Stomach smooth muscle (tissue), 2 donors: ENCODE measurements around the gene TUT4.

Experiments used
- H3K27ac ChIP-seq: one replicate; pipeline ENCODE4 v1.7.0; 2013; ENCODE audit warnings: mild to moderate bottlenecking, low read length, inconsistent platforms
- H3K27me3 ChIP-seq, 2 donors: one replicate each; pipeline ENCODE4 v1.7.0; 2013; ENCODE audit warnings: low read length in 2 of 2; ENCODE audit not compliant: insufficient read depth in 2 of 2, control insufficient read depth in 1 of 2
- H3K36me3 ChIP-seq, 2 donors: one replicate each; pipeline ENCODE4 v1.7.0; 2013; ENCODE audit warnings: low read length in 2 of 2; ENCODE audit not compliant: control insufficient read depth in 2 of 2, insufficient read depth in 2 of 2
- H3K4me1 ChIP-seq: one replicate; pipeline ENCODE4 v1.7.0; 2013; ENCODE audit warnings: low read length; ENCODE audit not compliant: control insufficient read depth, insufficient read depth
- H3K4me3 ChIP-seq, 2 donors: one replicate each; pipeline ENCODE4 v1.7.0; 2013; ENCODE audit warnings: low read length in 2 of 2
- H3K9ac ChIP-seq, 2 donors: one replicate each; pipeline ENCODE4 v1.7.0; 2013; ENCODE audit warnings: low read length in 2 of 2, mild to moderate bottlenecking in 1 of 2
- H3K9me3 ChIP-seq, 2 donors: one replicate each; pipeline ENCODE4 v1.7.0; 2013; ENCODE audit warnings: low read length in 2 of 2; ENCODE audit not compliant: control insufficient read depth in 2 of 2
- donor health status: healthy.
- donor health status: Pancreatic carcinoma.

TUT4 gene

DNA sequence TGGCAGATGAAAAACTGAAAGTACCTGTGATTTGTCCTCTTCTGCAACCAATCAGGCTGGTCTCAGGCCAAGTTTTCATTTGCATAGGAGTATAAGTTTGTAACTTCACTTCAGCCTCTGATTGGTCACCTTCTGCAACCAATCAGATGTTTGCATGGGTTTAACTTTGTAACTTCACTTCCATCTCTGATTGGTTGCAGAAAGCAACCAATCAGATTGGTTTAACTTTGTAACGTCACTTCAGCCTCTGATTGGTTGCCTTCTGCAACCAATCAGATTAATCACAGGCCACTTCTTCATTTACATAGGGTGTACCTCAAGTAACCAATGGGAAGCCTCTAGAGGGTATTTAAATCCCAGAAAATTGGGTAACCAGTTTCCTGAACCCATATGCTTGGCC, 18.9 kb upstream of the TUT4 start:
- no peaks in the 10 kb centered on the region for H3K27me3 ChIP-seq

DNA sequence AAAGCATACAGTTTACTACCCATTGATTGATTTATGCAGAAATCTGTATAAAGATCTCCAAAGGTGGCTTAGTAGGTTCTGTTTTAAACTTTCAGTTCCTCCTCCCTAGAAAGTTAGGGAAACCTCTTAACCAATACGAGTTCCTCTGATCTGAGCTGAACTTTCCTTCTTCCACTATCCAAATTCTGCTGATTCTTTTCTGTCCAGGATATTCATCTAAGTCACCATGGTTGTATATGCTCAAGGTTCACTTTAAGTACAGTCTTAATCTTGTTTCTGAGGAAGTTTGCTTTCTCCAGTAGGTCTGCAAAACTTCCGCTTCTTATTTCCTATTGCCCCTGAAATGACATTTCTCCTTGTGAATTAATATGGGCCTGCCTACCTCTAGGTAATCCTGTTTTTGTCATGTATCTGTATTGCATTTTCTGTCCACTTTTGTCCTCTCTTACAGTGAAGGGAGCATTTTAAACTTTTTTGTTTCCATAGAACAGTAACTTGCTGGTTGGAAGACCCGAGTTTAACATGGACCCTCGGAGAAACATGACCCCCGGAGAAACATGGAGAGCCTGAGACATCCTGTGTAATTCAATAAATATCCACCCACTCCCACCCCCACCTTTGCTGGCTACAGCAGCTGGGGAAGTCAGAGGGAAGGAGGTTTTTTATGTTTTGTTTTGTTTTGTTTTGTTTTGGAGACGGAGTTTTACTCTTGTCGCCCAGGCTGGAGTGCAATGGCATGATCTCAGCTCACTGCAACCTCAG, 16.7 kb upstream of the TUT4 start:
- H3K9me3 ChIP-seq = peaks cover 0 to 4% of the 10 kb centered on the region in 2 donors
- no peaks in the 10 kb centered on the region for H3K36me3 ChIP-seq
- H3K4me3 ChIP-seq = no peak overlapping the region
- H3K27ac ChIP-seq = no peak overlapping the region
- H3K4me1 ChIP-seq = no peaks in the 10 kb centered on the region
- no peak overlapping the region for H3K9ac ChIP-seq
- no peaks in the 10 kb centered on the region for H3K27me3 ChIP-seq

More for the DNA sequence above, 18.9 kb upstream of the TUT4 start:
- peaks cover 0 to 4% of the 10 kb centered on the region in 2 donors for H3K9me3 ChIP-seq
- H3K36me3 ChIP-seq = no peaks in the 10 kb centered on the region
- H3K4me1 ChIP-seq = no peaks in the 10 kb centered on the region
- H3K4me3 ChIP-seq = no peak overlapping the region
- H3K27ac ChIP-seq = no peak overlapping the region
- no peak overlapping the region for H3K9ac ChIP-seq

DNA sequence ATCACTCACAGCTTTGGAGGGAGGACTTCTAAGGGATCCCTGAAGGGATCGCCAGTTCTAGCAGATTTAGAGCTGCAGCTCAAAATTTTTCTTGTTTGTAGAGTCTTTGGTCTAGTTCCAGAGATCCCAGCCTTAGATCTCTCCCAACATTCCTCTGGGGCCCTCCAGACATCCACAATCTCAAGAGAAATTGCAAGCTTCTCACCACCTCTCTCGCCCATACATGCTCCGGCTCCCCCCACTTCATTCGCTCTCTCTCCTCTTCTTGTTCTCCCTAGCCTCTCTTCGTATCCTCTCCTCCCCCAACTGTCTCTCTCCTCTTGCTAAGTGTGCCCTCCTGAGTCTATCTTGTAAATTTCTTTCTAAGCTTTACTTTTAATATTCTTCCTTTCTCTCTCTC, 15.1 kb upstream of the TUT4 start:
- Histone ChIP-seq H3K9ac (no peak overlapping the region), H3K4me3 (no peak overlapping the region), H3K9me3 (peaks cover 0 to 4% of the 10 kb centered on the region in 2 donors), H3K27ac (no peak overlapping the region), H3K4me1 (no peaks in the 10 kb centered on the region), H3K36me3 (no peaks in the 10 kb centered on the region), H3K27me3 (no peaks in the 10 kb centered on the region)

DNA sequence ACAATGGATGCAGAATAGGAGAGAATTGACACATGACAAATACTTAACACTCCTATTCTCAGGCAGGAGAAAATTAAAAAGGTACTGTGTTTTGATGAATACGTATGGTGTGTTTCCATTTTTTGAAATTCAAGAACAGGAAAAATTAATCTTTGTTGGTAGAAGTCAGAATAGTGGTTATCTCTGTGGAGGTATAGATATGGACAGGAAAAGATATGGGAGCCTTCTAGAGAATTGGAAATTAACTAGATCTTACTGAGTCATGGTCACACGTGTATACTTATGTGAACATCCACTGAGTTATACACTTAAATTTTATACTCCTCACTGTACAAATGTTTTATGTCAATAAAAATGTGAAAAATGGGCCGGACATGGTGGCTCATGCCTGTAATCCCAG, 9.9 kb upstream of the TUT4 start:
- Histone ChIP-seq H3K9me3 (no peaks in the 10 kb centered on the region), H3K27ac (no peak overlapping the region), H3K4me3 (no peak overlapping the region), H3K27me3 (no peaks in the 10 kb centered on the region), H3K9ac (no peak overlapping the region), H3K36me3 (no peaks in the 10 kb centered on the region), H3K4me1 (no peaks in the 10 kb centered on the region)

DNA sequence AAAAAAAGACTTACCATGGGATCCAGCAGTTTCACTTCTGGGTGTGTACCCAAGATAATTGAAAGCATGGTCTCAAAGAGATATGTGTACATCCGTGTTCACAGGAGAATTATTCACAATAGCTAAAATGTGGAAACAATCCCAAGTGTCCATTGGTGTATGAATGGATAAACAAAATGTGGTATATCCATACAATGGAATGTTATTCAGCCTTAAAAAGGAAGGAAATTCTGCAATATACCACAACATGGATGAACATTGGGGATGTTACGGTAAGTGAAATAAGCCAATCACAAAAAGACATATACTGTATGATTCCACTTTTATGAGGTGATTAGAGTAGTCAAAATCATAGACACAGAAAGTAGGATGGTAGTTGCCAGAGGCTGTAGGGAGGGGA, 7.0 kb upstream of the TUT4 start:
- H3K27ac ChIP-seq = no peak overlapping the region
- no peaks in the 10 kb centered on the region for H3K27me3 ChIP-seq
- H3K9me3 ChIP-seq = no peaks in the 10 kb centered on the region
- no peaks in the 10 kb centered on the region for H3K36me3 ChIP-seq
- no peak overlapping the region for H3K4me3 ChIP-seq
- H3K4me1 ChIP-seq = no peaks in the 10 kb centered on the region
- no peak overlapping the region for H3K9ac ChIP-seq

DNA sequence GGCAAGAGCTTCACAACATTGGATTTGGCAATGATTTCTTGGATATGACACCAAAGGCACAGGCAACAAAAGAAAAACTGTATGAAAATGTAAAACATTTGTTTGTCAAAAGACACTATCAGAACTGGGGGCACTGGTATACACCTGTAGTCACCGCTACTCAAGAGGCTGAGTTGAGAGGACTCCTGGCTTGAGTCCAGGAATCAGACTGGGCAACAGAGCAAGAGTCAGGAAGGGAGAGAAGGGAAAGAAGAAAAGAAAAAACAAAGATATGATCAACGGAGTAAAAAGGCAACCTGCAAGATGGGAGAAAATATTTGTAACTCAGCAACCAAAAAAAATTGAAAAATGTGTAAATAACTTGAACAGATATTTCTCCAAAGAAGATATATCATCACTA, 6.0 kb upstream of the TUT4 start:
- no peak overlapping the region for H3K4me3 ChIP-seq

DNA sequence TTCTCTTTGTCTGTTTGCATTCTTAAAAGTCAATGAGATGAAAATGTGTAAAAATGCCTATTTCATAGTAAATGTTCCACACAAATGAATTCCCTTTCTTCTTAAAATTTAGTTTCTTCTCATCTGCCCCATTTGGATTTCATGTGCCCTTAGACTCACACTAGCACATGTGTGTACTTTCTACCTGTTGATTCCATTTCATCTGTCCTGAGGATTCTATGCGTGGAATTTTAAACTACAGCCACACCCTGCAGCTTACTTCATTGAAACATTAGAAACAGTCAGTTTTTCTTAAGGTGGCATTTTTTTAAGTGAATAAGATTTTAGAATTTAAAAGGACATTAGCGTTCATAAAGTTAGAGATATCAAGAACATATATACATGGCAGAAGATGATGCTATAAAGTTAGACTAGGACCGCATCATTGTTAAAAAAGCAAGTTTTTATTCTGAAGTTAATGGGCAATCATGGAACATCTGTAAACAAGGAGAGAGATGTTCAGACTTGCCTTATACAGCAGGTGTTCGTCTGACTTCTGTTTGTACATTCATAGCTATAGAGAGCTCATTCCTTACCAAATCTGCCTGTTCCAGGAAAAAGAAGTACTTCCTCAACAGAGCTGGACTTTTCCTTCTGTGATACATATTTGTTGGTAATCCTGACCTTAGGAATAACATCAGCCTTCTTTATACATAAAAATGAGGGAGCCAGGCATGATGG, 3.9 kb upstream of the TUT4 start:
- H3K36me3 ChIP-seq = no peaks in the 10 kb centered on the region
- H3K4me1 ChIP-seq = peaks cover 4% of the 10 kb centered on the region
- H3K9ac ChIP-seq = no peak overlapping the region
- no peaks in the 10 kb centered on the region for H3K9me3 ChIP-seq
- no peaks in the 10 kb centered on the region for H3K27me3 ChIP-seq
- H3K4me3 ChIP-seq = no peak overlapping the region
- no peak overlapping the region for H3K27ac ChIP-seq

More for the DNA sequence above, 6.0 kb upstream of the TUT4 start:
- no peaks in the 10 kb centered on the region for H3K36me3 ChIP-seq
- no peak overlapping the region for H3K27ac ChIP-seq
- no peaks in the 10 kb centered on the region for H3K27me3 ChIP-seq
- H3K4me1 ChIP-seq = peaks cover 2% of the 10 kb centered on the region
- H3K9ac ChIP-seq = no peak overlapping the region
- H3K9me3 ChIP-seq = no peaks in the 10 kb centered on the region

DNA sequence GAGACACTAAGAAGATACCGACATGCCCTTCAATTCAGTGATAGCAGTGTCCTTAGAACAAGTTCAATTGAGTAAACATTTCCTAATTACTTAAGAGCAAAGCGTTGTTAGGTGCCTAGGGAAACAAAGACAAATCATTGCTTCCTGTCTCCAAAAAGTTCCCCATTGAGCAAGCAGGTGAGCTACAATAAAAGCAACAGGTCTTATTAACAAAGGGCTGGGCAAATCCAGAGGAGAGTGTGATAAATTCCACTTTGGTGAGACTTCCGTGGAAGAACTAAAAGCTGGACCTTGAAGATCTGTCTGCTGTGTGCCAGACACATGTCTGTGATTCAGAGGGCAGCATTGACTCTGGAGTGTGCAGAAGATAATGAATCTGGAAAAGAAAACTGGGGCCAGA, 1.9 kb upstream of the TUT4 start:
- H3K9me3 ChIP-seq = no peaks in the 10 kb centered on the region
- no peaks in the 10 kb centered on the region for H3K27me3 ChIP-seq
- peak overlapping the region in 1 of 2 donors; percentile 84 for H3K9ac ChIP-seq
- H3K4me1 ChIP-seq = peaks cover 4% of the 10 kb centered on the region
- H3K4me3 ChIP-seq = no peak overlapping the region
- no peaks in the 10 kb centered on the region for H3K36me3 ChIP-seq
- H3K27ac ChIP-seq = no peak overlapping the region

DNA sequence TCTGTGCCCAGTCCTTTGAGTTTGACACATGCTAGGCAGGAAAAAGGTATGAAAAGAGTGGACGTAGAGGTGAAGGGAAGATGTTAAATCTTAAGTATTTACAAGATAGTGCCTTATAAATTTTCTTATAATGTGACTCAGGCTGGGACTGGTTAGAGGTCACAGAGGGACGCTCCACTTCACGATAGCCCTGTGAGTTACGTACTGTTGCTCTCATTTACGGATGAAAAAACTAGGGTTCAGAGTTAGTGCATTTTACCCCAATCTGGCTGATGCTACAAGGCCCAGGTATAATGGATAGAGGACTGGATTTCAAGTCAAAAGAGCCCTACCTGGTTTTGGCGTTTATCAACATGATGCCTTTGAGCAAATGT, 1.4 kb upstream of the TUT4 start:
- peak overlapping the region; percentile 84 to 87 for H3K9ac ChIP-seq
- no peaks in the 10 kb centered on the region for H3K36me3 ChIP-seq
- peaks cover 4% of the 10 kb centered on the region for H3K4me1 ChIP-seq
- H3K4me3 ChIP-seq = peak overlapping the region; percentile 87 to 94
- H3K9me3 ChIP-seq = no peaks in the 10 kb centered on the region
- peak overlapping the region; percentile 65 for H3K27ac ChIP-seq
- H3K27me3 ChIP-seq = no peaks in the 10 kb centered on the region

DNA sequence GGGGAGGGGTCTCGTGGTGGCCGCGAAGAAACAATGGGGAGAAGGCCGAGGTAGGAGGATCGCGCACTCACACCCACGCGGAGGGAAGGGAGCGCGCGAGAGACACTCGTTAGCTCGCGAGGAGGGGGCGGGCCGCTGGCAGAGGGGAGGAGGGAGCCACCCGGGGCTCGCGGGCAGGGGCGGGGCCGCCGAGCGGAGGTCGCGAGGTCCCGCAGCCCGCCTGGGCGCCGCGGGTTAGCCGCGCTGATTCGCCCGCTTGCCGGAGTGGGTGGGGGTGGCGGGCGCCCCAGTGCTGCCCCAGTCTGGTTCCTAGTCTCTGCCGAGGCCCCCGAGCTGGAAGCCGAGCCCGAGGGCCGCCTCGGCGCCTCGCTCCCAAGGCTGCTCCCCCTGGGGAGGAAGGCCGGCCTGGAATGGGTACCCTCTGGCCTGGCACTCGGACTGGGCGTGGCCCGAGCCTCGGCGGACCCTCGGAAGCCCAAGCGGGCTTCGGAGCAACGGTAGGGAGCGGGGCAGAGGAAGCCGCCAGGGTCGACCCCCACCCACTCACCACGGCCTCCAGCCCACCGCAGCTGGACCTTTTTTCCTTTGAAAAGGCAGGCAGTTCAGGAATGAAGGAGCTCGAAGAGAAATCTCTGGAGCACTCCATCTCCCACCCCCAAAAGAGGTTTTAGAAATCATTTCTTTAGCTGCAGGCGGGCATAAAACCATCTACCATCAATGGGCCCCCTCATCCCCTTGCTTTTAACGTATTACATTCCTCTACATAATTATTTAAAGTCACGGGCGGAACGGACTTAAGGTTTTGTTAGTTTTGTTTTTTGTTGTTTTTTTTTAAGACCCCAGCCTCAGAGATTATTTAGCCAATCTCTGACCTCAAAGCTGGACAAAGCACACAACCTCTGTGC, 722 bp upstream of the TUT4 start:
- peak overlapping the region; percentile 84 to 87 for H3K9ac ChIP-seq
- H3K36me3 ChIP-seq = no peaks in the 10 kb centered on the region
- H3K9me3 ChIP-seq = no peaks in the 10 kb centered on the region
- H3K27me3 ChIP-seq = no peaks in the 10 kb centered on the region
- H3K4me1 ChIP-seq = peaks cover 4% of the 10 kb centered on the region
- H3K4me3 ChIP-seq = peak overlapping the region; percentile 87 to 94
- H3K27ac ChIP-seq = peak overlapping the region; percentile 65
